Gastrocnemius medialis (tissue), 4 donors: Measurements from ENCODE around the gene ANXA8. TPM values are rescaled to one million over a fixed set of nuclear protein-coding genes. Genes with fewer than 3 reads are reported as not detected.

Experiments
- ATAC-seq, 2 donors: fragments of 150-250 bp; one replicate each; pipeline ENCODE4 v1.9.1; 2016
- DNase-seq, 2 donors: peaks; one replicate each; pipeline ENCODE4 v3.0.0-alpha.2; 2019
- H3K27ac ChIP-seq, 4 donors: fragments of 200-600 bp; sonication (generic); 1 replicate in 1 of 4; 2 replicates in 3 of 4; pipeline ENCODE4 v1.5.1; 2016 to 2018; ENCODE audit warnings: mild to moderate bottlenecking in 2 of 4, moderate library complexity in 1 of 4
- H3K27me3 ChIP-seq, 3 donors: fragments of 200-600 bp; sonication (generic) in 2 of 3; 1 replicate in 1 of 3; 2 replicates in 2 of 3; pipeline versions ENCODE4 v1.5.1 to v1.6.0; 2016 to 2019; ENCODE audit warnings: mild to moderate bottlenecking in 1 of 3, moderate library complexity in 1 of 3
- H3K36me3 ChIP-seq, 2 donors: fragments of 200-600 bp; sonication (generic) in 1 of 2; one replicate each; pipeline ENCODE4 v1.5.1; 2017 to 2018
- H3K4me1 ChIP-seq, 2 donors: fragments of 200-600 bp; sonication (generic) in 1 of 2; one replicate each; pipeline ENCODE4 v1.5.1; 2016 to 2017; ENCODE audit warnings: mild to moderate bottlenecking in 2 of 2
- H3K4me3 ChIP-seq, 4 donors: fragments of 200-600 bp; sonication (generic) in 3 of 4; 1 replicate in 1 of 4; 2 replicates in 3 of 4; pipeline ENCODE4 v1.5.1; 2016 to 2019; ENCODE audit warnings: mild to moderate bottlenecking in 2 of 4
- H3K9me3 ChIP-seq, 3 donors: fragments of 200-600 bp; sonication (generic) in 2 of 3; 1 replicate in 1 of 3; 2 replicates in 2 of 3; pipeline ENCODE4 v1.5.1; 2016 to 2019
- POLR2A ChIP-seq, 2 donors: fragments of 450-650 bp; IDR thresholded peaks; one replicate each; pipeline ENCODE4 v1.6.1; 2017; ENCODE audit warnings: antibody characterized with exemption in 2 of 2, mild to moderate bottlenecking in 2 of 2, moderate library complexity in 2 of 2
- in situ Hi-C, 4 donors: fragments of 200-750 bp; cut with MboI; loops; one replicate each; pipeline versions ENCODE4 v1.15.0 to v1.8.0; 2017; ENCODE audit warnings: low sequenced_read_pairs in 4 of 4
- intact Hi-C: fragments of 100-400 bp; cut with DNase I; formaldehyde crosslinking; loops from one replicate; pipeline ENCODE4 v1.15.1; 2023; ENCODE audit warnings: low total_unique reads
- total RNA-seq, 4 donors: library from RNA; depleted of rRNA; stranded (reverse); fragments of >200 nt; gene quantifications; one replicate each; pipeline versions ENCODE4 v1.1.0 to v1.2.3, GENCODE V29; 2016
- TF ChIP-seq, protein P1 (sequence below), 5 experiments: fragments of 450-650 bp in 3 of 5; fragments of 200-600 bp in 2 of 5; sonication (generic) in 2 of 5; IDR thresholded peaks in 4 of 5; conservative IDR thresholded peaks in 1 of 5; 1 replicate in 4 of 5; 2 replicates in 1 of 5; pipeline ENCODE4 v1.5.1; 2016 to 2019; ENCODE audit warnings: antibody characterized with exemption in 5 of 5, mild to moderate bottlenecking in 3 of 5, moderate library complexity in 3 of 5

The ANXA8 gene
- total RNA-seq, 4 donors from 2014 or later = 0.24 TPM; not detected in 3

DNA sequence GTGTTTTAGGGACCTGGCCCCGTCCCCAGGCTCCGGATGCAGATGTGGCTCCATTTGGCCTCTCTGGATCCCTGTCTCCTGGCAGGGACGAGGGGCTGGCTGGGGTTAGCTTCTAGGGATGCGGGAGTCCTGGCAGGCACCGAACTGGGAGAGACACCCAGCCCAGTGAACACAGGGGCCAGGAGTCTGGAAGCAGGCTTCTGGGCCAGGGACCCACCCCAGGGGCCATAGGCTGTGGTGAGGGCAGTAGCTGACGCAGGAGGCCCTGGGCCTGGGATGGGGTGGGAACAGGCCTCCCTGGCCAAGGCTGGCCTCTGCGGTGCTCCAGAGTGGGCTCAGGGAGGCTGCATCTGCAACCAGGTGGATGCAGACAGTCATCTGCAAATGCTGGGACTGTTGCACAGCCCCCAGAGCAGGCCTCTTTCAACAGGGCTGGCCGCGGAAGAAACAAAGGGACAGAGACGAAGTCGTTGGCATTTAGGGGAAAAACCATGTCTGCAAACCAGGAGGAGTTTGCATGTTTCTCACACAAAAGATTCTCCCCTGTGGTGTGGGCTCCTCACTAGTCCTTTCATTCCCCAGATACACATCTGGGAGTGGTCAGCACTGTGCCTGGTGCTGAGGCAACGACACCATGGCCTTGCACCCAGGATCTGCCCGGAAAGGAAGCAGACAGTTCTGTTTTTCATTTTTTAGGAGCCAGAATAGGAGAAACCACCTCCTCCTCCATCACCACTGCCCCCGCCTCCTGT is 63.4 kb downstream of the ANXA8 start:
- no peak for DNase-seq
- no peak for ATAC-seq
- intact Hi-C loops (no loop called here), in situ Hi-C loops (no loop called here)
- no peaks in the 10 kb centered on the region for H3K9me3 ChIP-seq
- no peak overlapping the region for H3K27ac ChIP-seq
- no peaks in the 10 kb centered on the region for H3K4me1 ChIP-seq
- H3K36me3 ChIP-seq = no peaks in the 10 kb centered on the region
- TF ChIP-seq, protein P1, sequence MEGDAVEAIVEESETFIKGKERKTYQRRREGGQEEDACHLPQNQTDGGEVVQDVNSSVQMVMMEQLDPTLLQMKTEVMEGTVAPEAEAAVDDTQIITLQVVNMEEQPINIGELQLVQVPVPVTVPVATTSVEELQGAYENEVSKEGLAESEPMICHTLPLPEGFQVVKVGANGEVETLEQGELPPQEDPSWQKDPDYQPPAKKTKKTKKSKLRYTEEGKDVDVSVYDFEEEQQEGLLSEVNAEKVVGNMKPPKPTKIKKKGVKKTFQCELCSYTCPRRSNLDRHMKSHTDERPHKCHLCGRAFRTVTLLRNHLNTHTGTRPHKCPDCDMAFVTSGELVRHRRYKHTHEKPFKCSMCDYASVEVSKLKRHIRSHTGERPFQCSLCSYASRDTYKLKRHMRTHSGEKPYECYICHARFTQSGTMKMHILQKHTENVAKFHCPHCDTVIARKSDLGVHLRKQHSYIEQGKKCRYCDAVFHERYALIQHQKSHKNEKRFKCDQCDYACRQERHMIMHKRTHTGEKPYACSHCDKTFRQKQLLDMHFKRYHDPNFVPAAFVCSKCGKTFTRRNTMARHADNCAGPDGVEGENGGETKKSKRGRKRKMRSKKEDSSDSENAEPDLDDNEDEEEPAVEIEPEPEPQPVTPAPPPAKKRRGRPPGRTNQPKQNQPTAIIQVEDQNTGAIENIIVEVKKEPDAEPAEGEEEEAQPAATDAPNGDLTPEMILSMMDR (IDR thresholded peaks at IDR 0.05 in 4 of 5, conservative IDR thresholded peaks at IDR 0.05 in 1 of 5) = no peak
- TF ChIP-seq POLR2A (IDR thresholded peaks at IDR 0.05) = no peak
- H3K27me3 ChIP-seq = no peaks in the 10 kb centered on the region
- H3K4me3 ChIP-seq = no peak overlapping the region

- ATAC-seq = no peak
- Histone ChIP-seq H3K4me3 (no peak overlapping the region), H3K36me3 (no peaks in the 10 kb centered on the region), H3K27me3 (no peaks in the 10 kb centered on the region), H3K4me1 (no peaks in the 10 kb centered on the region), H3K9me3 (no peaks in the 10 kb centered on the region), H3K27ac (no peak overlapping the region)
- in situ Hi-C loops (no loop called here), intact Hi-C loops (no loop called here)
- no peak for DNase-seq
- TF ChIP-seq, protein P1 (IDR thresholded peaks at IDR 0.05 in 4 of 5, conservative IDR thresholded peaks at IDR 0.05 in 1 of 5) = no peak
- TF ChIP-seq POLR2A (IDR thresholded peaks at IDR 0.05) = no peak
Measured at GRCh38 chr10:47419421-47419820, 64.5 kb downstream of the ANXA8 start.

DNA sequence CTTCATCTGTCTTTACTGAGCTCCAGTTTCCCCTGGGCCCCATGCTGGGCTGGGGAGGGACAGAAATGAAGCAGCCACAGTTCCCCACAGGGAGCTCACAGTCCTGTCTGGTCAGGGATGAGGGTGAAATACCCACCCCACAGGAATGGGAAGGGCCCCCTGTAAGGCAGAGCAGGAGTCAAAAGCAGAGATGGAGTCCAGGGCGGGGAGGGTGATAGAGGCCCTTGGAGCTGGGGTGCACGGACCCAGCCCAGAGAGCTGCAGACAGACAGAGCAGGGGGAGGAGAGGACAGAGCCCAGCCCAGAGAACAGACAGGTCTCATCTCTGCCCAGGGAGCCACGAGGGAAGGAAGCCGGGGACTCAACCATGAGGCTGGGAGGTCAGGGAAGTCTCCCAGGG is 64.9 kb downstream of the ANXA8 start:
- Histone ChIP-seq H3K36me3 (no peaks in the 10 kb centered on the region), H3K4me1 (no peaks in the 10 kb centered on the region), H3K27ac (no peak overlapping the region), H3K4me3 (no peak overlapping the region), H3K9me3 (no peaks in the 10 kb centered on the region), H3K27me3 (no peaks in the 10 kb centered on the region)
- intact Hi-C loops = no loop called here
- in situ Hi-C loops = no loop called here
- DNase-seq = no peak
- no peak for TF ChIP-seq POLR2A (IDR thresholded peaks at IDR 0.05)
- TF ChIP-seq, protein P1 (IDR thresholded peaks at IDR 0.05 in 4 of 5, conservative IDR thresholded peaks at IDR 0.05 in 1 of 5) = no peak
- ATAC-seq = no peak

DNA sequence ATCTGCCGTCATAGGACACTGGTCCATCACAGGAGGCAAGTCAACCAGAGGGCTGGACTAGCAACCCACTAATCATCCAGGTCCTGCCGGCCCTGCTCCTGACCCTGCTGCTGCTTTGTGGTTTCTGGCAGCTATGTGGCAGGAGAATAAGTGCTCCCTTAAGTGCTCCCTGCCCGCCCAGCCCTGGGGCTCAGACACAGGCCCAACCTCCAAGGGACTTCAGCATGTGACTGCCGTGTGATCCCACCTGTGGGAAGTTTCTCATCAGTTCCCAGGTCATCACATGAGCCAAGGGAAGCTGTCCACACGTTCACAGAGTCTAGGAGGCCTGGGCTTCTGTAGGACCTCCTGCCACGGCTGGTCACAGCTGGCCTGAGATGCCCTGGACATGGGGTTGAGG is 65.6 kb downstream of the ANXA8 start:
- TF ChIP-seq POLR2A (IDR thresholded peaks at IDR 0.05) = no peak
- TF ChIP-seq, protein P1 (IDR thresholded peaks at IDR 0.05 in 4 of 5, conservative IDR thresholded peaks at IDR 0.05 in 1 of 5) = no peak
- Histone ChIP-seq H3K36me3 (no peaks in the 10 kb centered on the region), H3K27me3 (no peaks in the 10 kb centered on the region), H3K4me3 (no peak overlapping the region), H3K4me1 (no peaks in the 10 kb centered on the region), H3K9me3 (no peaks in the 10 kb centered on the region), H3K27ac (no peak overlapping the region)
- intact Hi-C loops = no loop called here
- in situ Hi-C loops = no loop called here
- no peak for DNase-seq
- no peak for ATAC-seq

Other genes starting within 250 kb of the ANXA8 start
- gene GDF10, start 183.9 kb downstream of the ANXA8 start, total RNA-seq = under 1 TPM; 0.20 to 0.72 (median 0.36) TPM
- not detected for gene GDF2, start 161.7 kb downstream of the ANXA8 start, total RNA-seq
- not detected for gene RBP3, start 135.8 kb downstream of the ANXA8 start, total RNA-seq
- gene ZNF488, start 99.8 kb downstream of the ANXA8 start, total RNA-seq = not detected
- not detected for gene FAM25G, start 7.6 kb upstream of the ANXA8 start, total RNA-seq
- gene AGAP9, start 39.5 kb upstream of the ANXA8 start, total RNA-seq = 1 to 10 TPM in 3 of 4 donors, under 1 TPM in 1; 0.26 to 3.9 (median 1.1) TPM